NCI-H1092 (cell line): Measurements from ENCODE around the gene LRRC8D.
"Not testable (repeated sequence)": the region's sequence is repeated elsewhere in the genome, so short reads cannot be mapped to it uniquely, and the experiment has no call there.

Experiments
- DNase-seq: peaks from one replicate; lab custom pipeline; 2025; lab: John Stamatoyannopoulos, UW

The LRRC8D gene

DNA sequence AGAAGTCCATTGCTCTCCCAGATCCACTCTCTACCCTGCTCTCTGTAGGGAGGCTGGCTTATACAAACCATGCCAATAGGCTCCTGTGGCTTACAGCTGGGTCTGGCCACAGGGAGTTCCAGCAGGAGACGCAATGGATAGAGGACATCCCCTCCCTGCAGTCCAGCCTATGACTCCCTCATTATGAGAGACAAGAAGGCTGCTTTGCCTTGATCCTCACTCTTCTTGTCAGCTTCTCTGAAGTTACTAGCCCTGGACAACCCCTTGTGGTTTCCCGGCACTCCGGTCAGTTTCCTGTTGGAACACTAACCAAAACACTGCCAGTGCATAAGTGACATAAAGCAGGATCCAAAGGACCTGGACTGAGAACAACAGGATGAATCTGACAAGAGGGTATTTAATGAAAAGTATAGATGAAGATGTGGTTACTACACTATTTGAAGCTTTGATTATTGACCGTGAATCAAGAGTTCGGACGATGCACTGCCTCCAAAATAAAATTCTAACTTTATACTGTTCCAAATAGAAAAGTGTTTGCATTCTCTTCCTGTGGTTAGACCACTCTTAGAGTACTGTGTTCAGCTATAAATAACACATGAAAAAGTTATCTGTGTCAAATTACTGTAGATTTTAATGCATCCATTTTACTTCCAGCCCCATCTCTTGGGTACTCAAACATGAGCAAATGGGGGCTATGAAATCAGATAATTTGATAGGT lies 141.4 kb downstream of the LRRC8D start:
- DNase-seq = no peak

GRCh38 chr1:89962742-89963075 lies 141.9 kb downstream of the LRRC8D start:
- no peak for DNase-seq

GRCh38 chr1:89965193-89965768 lies 144.4 kb downstream of the LRRC8D start:
- no peak for DNase-seq

GRCh38 chr1:89966656-89967055 lies 145.8 kb downstream of the LRRC8D start:
- no peak for DNase-seq

DNA sequence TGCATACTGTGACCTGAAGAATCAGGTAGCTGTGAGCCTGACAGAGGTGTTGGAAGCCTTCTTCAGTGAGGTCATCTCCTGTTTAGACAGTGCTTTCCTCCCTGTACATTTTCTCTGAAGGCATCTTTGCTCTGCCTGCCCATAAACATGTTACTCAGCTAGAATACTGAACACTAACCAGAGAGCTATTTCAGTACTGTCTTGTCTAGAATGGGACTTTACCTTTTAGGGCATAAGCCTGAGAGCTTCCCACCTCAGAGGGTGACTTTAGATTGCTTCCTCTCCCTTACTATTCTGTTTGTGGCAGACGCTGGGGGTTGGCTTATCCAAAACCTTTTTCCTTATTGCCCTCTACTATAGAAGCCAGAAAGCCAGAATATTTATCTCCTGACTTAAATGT lies 150.8 kb downstream of the LRRC8D start:
- no peak for DNase-seq

- DNase-seq = no peak
Measured at GRCh38 chr1:89972024-89972423, 151.2 kb downstream of the LRRC8D start.

DNA sequence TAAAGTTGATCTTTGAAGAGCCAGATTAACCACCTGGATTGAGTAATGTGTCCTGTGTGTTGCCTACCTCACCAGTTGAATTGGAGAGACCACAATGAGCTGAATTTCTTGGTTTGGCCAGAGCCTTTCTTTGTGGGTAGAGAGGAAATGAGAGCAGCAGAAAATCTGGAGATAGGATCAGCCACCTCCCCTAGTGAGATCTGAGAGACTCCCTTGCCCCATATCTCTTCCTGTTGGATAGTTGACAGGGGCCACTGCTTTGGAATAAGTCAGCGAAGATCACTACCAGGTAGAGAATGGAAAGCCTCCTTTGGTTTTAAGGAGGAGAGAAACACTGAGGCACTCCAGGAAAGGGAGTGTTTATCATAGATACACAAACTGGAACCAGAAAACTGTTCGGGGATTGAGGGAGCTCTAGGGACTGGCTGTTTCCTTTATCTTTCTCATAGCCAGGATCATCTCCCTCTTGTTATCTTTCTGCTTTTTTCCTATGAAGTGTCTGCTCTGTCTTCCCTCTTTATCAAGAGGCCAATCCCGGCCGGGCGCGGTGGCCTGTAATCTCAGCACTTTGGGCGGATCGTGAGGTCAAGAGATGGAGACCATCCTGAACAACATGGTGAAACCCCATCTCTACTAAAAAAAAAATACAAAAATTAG lies 152.8 kb downstream of the LRRC8D start:
- DNase-seq = no peak

DNA sequence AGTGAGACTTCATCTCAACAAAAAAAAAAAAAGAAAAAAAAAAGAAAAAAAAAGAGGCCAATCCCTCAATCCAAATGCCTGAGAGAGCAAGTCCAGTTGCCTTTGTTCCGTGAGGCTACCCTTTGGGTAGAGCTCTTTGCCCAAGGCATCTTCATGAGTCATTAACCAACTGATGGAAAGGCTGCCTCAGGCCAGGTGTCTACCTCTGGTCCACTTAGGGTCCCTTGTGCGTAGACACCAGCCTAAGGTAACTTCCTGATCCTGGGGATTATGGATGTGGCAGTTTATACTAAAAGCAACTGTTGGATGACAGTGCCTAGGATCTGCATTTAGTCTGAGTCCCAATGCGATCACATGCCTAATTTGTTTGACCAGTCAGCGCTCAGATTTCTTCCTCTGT lies 153.4 kb downstream of the LRRC8D start:
- DNase-seq = no peak

GRCh38 chr1:89974696-89975470 lies 154.1 kb downstream of the LRRC8D start:
- DNase-seq = no peak

DNA sequence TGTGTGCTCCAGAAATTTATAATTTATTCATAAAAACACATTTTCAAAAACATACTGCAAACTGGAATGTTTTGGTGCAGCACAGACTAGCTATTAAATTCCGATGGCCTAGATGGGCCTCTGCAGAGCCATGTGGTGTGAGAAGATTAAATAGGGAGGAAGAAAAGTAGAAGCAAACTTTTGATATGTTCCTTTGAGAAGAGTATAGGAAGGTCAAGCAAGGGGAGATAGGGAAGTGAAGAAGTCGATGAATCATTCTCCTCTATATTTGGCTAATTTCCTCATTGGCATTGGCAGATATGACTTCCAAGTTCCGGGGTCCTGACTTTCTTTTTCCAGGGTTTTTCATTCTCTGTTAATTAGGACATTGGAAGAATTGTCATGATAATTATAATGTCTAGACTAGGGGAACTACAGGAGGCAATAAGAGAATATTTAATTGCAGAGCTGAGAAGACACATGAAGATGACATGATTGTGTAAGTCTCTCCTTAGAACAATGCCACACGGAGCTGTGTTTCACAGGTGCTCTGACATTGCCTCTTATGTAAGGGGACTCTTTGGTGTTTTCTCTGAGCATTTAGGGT lies 154.8 kb downstream of the LRRC8D start:
- no peak for DNase-seq

GRCh38 chr1:89978755-89979154 lies 157.9 kb downstream of the LRRC8D start:
- no peak for DNase-seq

- DNase-seq = no peak
Measured at GRCh38 chr1:89980605-89981004, 159.8 kb downstream of the LRRC8D start.

DNA sequence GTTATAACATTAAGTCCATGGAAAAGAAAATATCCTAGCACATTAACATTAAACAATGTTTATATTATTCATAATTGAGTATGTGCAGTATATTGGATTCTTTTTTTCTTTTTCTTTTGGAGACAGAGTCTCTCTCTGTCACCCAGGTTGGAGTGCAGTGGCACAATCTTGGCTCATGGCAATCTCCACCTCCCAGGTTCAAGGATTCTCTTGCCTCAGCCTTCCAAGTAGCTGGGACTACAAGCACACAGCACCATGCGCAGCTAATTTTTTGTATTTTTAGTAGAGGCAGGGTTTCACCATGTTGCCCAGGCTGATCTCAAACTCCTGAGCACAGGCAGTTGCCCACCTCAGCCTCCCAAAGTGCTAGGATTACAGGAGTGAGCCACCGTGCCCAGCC lies 162.0 kb downstream of the LRRC8D start:
- not testable (repeated sequence) for DNase-seq

DNA sequence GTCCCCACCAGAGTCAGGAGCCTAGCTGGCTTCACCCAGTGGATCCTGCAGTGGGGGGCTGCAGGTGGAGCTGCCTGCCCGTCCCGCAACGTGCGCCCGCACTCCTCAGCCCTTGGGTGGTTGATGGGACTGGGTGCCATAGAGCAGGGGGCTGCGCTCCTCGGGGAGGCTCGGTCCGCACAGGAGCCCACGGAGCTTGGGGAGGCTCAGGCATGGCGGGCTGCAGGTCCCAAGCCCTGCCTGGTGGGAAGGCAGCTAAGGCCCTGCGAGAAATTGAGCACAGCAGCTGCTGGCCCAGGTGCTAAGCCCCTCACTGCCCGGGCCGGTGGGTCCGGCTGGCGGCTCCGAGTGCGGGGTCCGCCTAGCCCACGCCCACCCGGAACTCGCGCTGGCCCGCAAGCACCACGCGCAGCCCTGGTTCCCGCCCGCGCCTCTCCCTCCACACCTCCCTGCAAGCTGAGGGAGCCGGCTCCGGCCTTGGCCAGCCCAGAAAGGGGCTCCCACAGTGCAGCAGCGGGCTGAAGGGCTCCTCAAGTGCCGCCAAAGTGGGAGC lies 163.8 kb downstream of the LRRC8D start:
- DNase-seq = not testable (repeated sequence)

DNA sequence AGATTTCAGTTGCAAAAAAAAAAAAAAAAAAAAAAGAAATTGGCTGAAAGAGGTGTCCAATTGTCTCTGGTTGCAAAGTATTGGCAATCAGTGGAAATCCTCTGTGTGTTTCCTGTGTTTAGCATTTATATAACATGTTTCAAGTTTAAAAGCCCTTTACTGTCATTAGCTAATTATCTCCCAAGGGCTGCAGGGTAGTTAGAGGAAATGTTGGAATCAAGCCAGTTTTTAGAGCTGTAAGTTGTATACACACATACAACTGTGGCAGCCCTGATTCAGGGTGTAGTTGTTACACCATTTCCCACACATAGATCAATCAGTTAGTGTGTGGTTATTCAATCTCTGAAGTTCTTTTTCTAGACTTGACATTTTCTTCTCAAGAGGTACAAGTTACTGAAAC lies 165.2 kb downstream of the LRRC8D start:
- peak; percentile 10 for DNase-seq
